PC-9 (cell line): ENCODE data around the gene RAB20. TPM values are rescaled to one million over a fixed set of nuclear protein-coding genes. Genes with fewer than 3 reads are reported as not detected.
"Not testable (repeated sequence)": the region's sequence is repeated elsewhere in the genome, so short reads cannot be mapped to it uniquely, and the experiment has no call there.

Source experiments
- BruUV-seq: library from RNA; stranded (reverse); fragments of 400-500 nt; replicated peaks from 2 replicates; lab custom pipeline; 2021; lab: Mats Ljungman, UMichigan
- CTCF ChIA-PET: fragments of 300-600 bp; sonication (Branson Sonifier 250); formaldehyde crosslinking; loops from one replicate; lab custom pipeline; 2022; ENCODE audit warnings: antibody characterized with exemption; lab: Charles Lee
- POLR2A ChIA-PET: fragments of 300-600 bp; sonication (Branson Sonifier 250); formaldehyde crosslinking; loops from one replicate; lab custom pipeline; 2022; ENCODE audit warnings: antibody characterized with exemption; ENCODE audit not compliant: unreplicated experiment; lab: Charles Lee
- DNase-seq, 2 experiments: peaks; one replicate each; pipeline versions ENCODE4 v3.0.0 to v3.0.0-alpha.2; 2015 to 2022; ENCODE audit warnings: mixed read lengths in 1 of 2
- H2AFZ ChIP-seq: fragments of 200-600 bp; sonication (generic); 2 replicates; pipeline ENCODE4 v1.8.1; 2017; ENCODE audit warnings: antibody characterized with exemption
- H3F3A ChIP-seq: fragments of 200-600 bp; sonication (generic); 2 replicates; pipeline ENCODE4 v1.8.1; 2017; ENCODE audit warnings: antibody characterized with exemption, mild to moderate bottlenecking, low read depth; ENCODE audit not compliant: insufficient read depth
- H3K27ac ChIP-seq: fragments of 200-600 bp; sonication (generic); 2 replicates; pipeline ENCODE4 v1.6.1; 2016; ENCODE audit warnings: mixed run types
- H3K27me3 ChIP-seq: fragments of 200-600 bp; sonication (generic); 2 replicates; pipeline ENCODE4 v1.6.1; 2016; ENCODE audit warnings: low read depth, mixed run types; ENCODE audit not compliant: insufficient read depth
- H3K36me3 ChIP-seq: fragments of 200-600 bp; sonication (generic); 2 replicates; pipeline ENCODE4 v1.6.1; 2016; ENCODE audit warnings: low read depth, mixed run types
- H3K4me1 ChIP-seq: fragments of 200-600 bp; sonication (generic); replicated peaks from 2 replicates; pipeline ENCODE4 v1.6.1; 2016; ENCODE audit warnings: mixed run types; ENCODE audit not compliant: insufficient read depth
- H3K4me2 ChIP-seq: fragments of 200-600 bp; sonication (generic); 2 replicates; pipeline ENCODE4 v1.6.1; 2017; ENCODE audit warnings: mixed run types
- H3K4me3 ChIP-seq: fragments of 200-600 bp; sonication (generic); 2 replicates; pipeline ENCODE4 v1.6.1; 2016; ENCODE audit warnings: mixed run types
- H3K79me2 ChIP-seq: fragments of 200-600 bp; sonication (generic); 2 replicates; pipeline ENCODE4 v1.6.1; 2017; ENCODE audit warnings: low read depth, mixed run types
- H3K9me2 ChIP-seq: fragments of 200-600 bp; sonication (generic); 2 replicates; pipeline ENCODE4 v1.8.1; 2017; ENCODE audit warnings: mild to moderate bottlenecking; ENCODE audit not compliant: insufficient read depth
- H3K9me3 ChIP-seq: fragments of 200-600 bp; sonication (generic); 2 replicates; pipeline ENCODE4 v1.8.1; 2016; ENCODE audit warnings: low read depth; ENCODE audit not compliant: insufficient read depth
- H4K20me1 ChIP-seq: fragments of 200-600 bp; sonication (generic); 2 replicates; pipeline ENCODE4 v1.8.1; 2017; ENCODE audit not compliant: insufficient read depth
- CTCF ChIP-seq: fragments of 200-600 bp; sonication (generic); conservative IDR thresholded peaks from 2 replicates; pipeline ENCODE4 v1.6.1; 2017; ENCODE audit warnings: mixed run types, antibody characterized with exemption, mild to moderate bottlenecking, moderate library complexity
- EZH2 ChIP-seq: fragments of 200-600 bp; sonication (generic); IDR thresholded peaks from 2 replicates; pipeline ENCODE4 v1.8.0; 2017; ENCODE audit warnings: antibody characterized with exemption, low read depth
- intact Hi-C: fragments of 100-400 bp; cut with micrococcal nuclease; formaldehyde crosslinking; loops from one replicate; pipeline ENCODE4 v1.10.0; 2022; ENCODE audit not compliant: unreplicated experiment
- total RNA-seq: library from RNA; stranded (reverse); gene quantifications from 2 replicates; pipeline ENCODE4 v1.2.3, GENCODE V29; 2021

The RAB20 gene
- total RNA-seq, 1 experiment from 2014 or later: 31.9 TPM

- ChIA-PET POLR2A (no interaction called here), CTCF (no interaction called here)
- no peak overlapping the region for H3K4me2 ChIP-seq
- no peak overlapping the region for H3K4me3 ChIP-seq
- H3K4me1 ChIP-seq: no peaks in the 10 kb centered on the region
- H3K9me3 ChIP-seq: no peaks in the 10 kb centered on the region
- H2AFZ ChIP-seq: no peak overlapping the region
- no peaks in the 10 kb centered on the region for H3K36me3 ChIP-seq
- TF ChIP-seq CTCF (no peak), EZH2 (no peak)
- no peak for DNase-seq
- intact Hi-C loops: no loop called here
- H3K9me2 ChIP-seq: no peaks in the 10 kb centered on the region
- H3K79me2 ChIP-seq: no peaks in the 10 kb centered on the region
- H3K27ac ChIP-seq: no peak overlapping the region
- BruUV-seq: no TSS peak
- no peaks in the 10 kb centered on the region for H3K27me3 ChIP-seq
- no peaks in the 10 kb centered on the region for H3F3A ChIP-seq
- H4K20me1 ChIP-seq: no peaks in the 10 kb centered on the region
Measured at GRCh38 chr13:110492679-110493593, 68.6 kb downstream of the RAB20 start.

- Histone ChIP-seq H3K79me2 (no peaks in the 10 kb centered on the region), H3K27ac (no peak overlapping the region), H3K4me2 (no peak overlapping the region), H4K20me1 (no peaks in the 10 kb centered on the region), H2AFZ (no peak overlapping the region), H3K9me3 (no peaks in the 10 kb centered on the region), H3K36me3 (no peaks in the 10 kb centered on the region), H3K27me3 (no peaks in the 10 kb centered on the region), H3K4me3 (no peak overlapping the region), H3F3A (no peaks in the 10 kb centered on the region), H3K9me2 (no peaks in the 10 kb centered on the region), H3K4me1 (no peaks in the 10 kb centered on the region)
- no TSS peak for BruUV-seq
- ChIA-PET POLR2A (no interaction called here), CTCF (no interaction called here)
- no peak for DNase-seq
- intact Hi-C loops: no loop called here
- TF ChIP-seq CTCF (no peak), EZH2 (no peak)
Measured at GRCh38 chr13:110491869-110492678, 69.4 kb downstream of the RAB20 start.

- no peaks in the 10 kb centered on the region for H3K36me3 ChIP-seq
- no peak overlapping the region for H3K4me3 ChIP-seq
- no peaks in the 10 kb centered on the region for H4K20me1 ChIP-seq
- no peak overlapping the region for H3K4me2 ChIP-seq
- no peak overlapping the region for H3K27ac ChIP-seq
- DNase-seq: no peak
- H3K9me2 ChIP-seq: no peaks in the 10 kb centered on the region
- H3K9me3 ChIP-seq: no peaks in the 10 kb centered on the region
- POLR2A ChIA-PET: no interaction called here
- intact Hi-C loops: no loop called here
- H3K27me3 ChIP-seq: no peaks in the 10 kb centered on the region
- CTCF ChIA-PET: no interaction called here
- TF ChIP-seq EZH2 (no peak), CTCF (no peak)
- H3K4me1 ChIP-seq: no peaks in the 10 kb centered on the region
- no peak overlapping the region for H2AFZ ChIP-seq
- no peaks in the 10 kb centered on the region for H3K79me2 ChIP-seq
- no peaks in the 10 kb centered on the region for H3F3A ChIP-seq
- no TSS peak for BruUV-seq
Measured at GRCh38 chr13:110490009-110490770, 71.3 kb downstream of the RAB20 start.

- H4K20me1 ChIP-seq, H3K4me3 ChIP-seq, intact Hi-C loops, BruUV-seq, H3K27ac ChIP-seq, H3K4me2 ChIP-seq, CTCF ChIA-PET, POLR2A ChIA-PET, H3K9me3 ChIP-seq, H3K36me3 ChIP-seq, H3F3A ChIP-seq, H3K9me2 ChIP-seq, H3K79me2 ChIP-seq, H3K4me1 ChIP-seq, DNase-seq, H2AFZ ChIP-seq: not testable (repeated sequence)
- peaks cover 15% of the 10 kb centered on the region; the same call in 1 of the 2 replicates for H3K27me3 ChIP-seq
Measured at GRCh38 chr13:110486880-110487279, 74.6 kb downstream of the RAB20 start.
